ENCODE results near the gene ARPC1B. TPM values are rescaled to one million over a fixed set of nuclear protein-coding genes. Genes with fewer than 3 reads are reported as not detected.
"Not testable (repeated sequence)": the region's sequence is repeated elsewhere in the genome, so short reads cannot be mapped to it uniquely, and the experiment has no call there.

ARPC1B gene
- total RNA-seq, 1 donor from 2014 or later, result 44.9 TPM

GRCh38 chr7:99420986-99421385 lies 46.5 kb downstream of the ARPC1B start:
- no peak overlapping the region for H3K9ac ChIP-seq (ENCODE audit: low read depth in 1 of 3, low read length in 3 of 3)
- H3K27me3 ChIP-seq (ENCODE audit: control insufficient read depth in 3 of 3, insufficient read depth in 3 of 3, low read length in 3 of 3), result no peaks in the 10 kb centered on the region
- H3K4me3 ChIP-seq (ENCODE audit: low read length in 3 of 3), result no peak overlapping the region
- no peaks in the 10 kb centered on the region for H3K9me3 ChIP-seq (ENCODE audit: control insufficient read depth in 3 of 3, low read length in 3 of 3)
- H3K4me1 ChIP-seq (ENCODE audit: control insufficient read depth in 3 of 3, insufficient read depth in 3 of 3, low read length in 3 of 3), result no peaks in the 10 kb centered on the region
- H3K27ac ChIP-seq (ENCODE audit: low read depth, low read length), result no peak overlapping the region
- H3K36me3 ChIP-seq (ENCODE audit: control insufficient read depth in 3 of 3, insufficient read depth in 3 of 3, low read length in 3 of 3), result peaks cover 71 to 79% (median 71%) of the 10 kb centered on the region in 3 donors

DNA sequence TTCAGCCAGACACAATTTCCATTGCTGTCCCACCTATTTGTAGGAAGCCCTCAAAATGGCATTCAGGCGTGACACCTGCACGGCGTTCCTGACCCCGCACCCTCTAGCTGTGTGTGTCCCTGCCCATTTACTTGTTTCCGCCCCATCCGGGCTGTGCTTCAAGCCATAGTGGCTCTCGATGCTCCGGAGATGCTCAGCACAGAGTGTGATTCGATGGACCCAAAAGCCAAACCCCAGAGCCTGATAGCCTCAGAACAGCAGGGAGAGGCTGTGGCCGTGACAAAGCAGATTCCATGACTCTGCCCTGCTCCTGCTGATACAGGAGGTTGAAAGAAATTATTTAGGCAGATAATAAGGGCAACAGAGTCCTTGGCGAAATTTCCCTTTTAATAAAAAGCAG lies 47.7 kb downstream of the ARPC1B start:
- peaks cover 59 to 69% (median 63%) of the 10 kb centered on the region in 3 donors for H3K36me3 ChIP-seq (ENCODE audit: control insufficient read depth in 3 of 3, insufficient read depth in 3 of 3, low read length in 3 of 3)
- no peak overlapping the region for H3K9ac ChIP-seq (ENCODE audit: low read depth in 1 of 3, low read length in 3 of 3)
- H3K27me3 ChIP-seq (ENCODE audit: control insufficient read depth in 3 of 3, insufficient read depth in 3 of 3, low read length in 3 of 3), result no peaks in the 10 kb centered on the region
- H3K4me1 ChIP-seq (ENCODE audit: control insufficient read depth in 3 of 3, insufficient read depth in 3 of 3, low read length in 3 of 3), result no peaks in the 10 kb centered on the region
- H3K27ac ChIP-seq (ENCODE audit: low read depth, low read length), result no peak overlapping the region
- H3K4me3 ChIP-seq (ENCODE audit: low read length in 3 of 3), result no peak overlapping the region
- H3K9me3 ChIP-seq (ENCODE audit: control insufficient read depth in 3 of 3, low read length in 3 of 3), result no peaks in the 10 kb centered on the region

- Histone ChIP-seq H3K4me1 (ENCODE audit: control insufficient read depth in 3 of 3, insufficient read depth in 3 of 3, low read length in 3 of 3) (no peaks in the 10 kb centered on the region), H3K36me3 (ENCODE audit: control insufficient read depth in 3 of 3, insufficient read depth in 3 of 3, low read length in 3 of 3) (peaks cover 55 to 65% (median 59%) of the 10 kb centered on the region in 3 donors), H3K9ac (ENCODE audit: low read depth in 1 of 3, low read length in 3 of 3) (no peak overlapping the region), H3K9me3 (ENCODE audit: control insufficient read depth in 3 of 3, low read length in 3 of 3) (no peaks in the 10 kb centered on the region), H3K27ac (ENCODE audit: low read depth, low read length) (no peak overlapping the region), H3K4me3 (ENCODE audit: low read length in 3 of 3) (no peak overlapping the region), H3K27me3 (ENCODE audit: control insufficient read depth in 3 of 3, insufficient read depth in 3 of 3, low read length in 3 of 3) (no peaks in the 10 kb centered on the region)
Observed at GRCh38 chr7:99422625-99423024, 48.1 kb downstream of the ARPC1B start.

DNA sequence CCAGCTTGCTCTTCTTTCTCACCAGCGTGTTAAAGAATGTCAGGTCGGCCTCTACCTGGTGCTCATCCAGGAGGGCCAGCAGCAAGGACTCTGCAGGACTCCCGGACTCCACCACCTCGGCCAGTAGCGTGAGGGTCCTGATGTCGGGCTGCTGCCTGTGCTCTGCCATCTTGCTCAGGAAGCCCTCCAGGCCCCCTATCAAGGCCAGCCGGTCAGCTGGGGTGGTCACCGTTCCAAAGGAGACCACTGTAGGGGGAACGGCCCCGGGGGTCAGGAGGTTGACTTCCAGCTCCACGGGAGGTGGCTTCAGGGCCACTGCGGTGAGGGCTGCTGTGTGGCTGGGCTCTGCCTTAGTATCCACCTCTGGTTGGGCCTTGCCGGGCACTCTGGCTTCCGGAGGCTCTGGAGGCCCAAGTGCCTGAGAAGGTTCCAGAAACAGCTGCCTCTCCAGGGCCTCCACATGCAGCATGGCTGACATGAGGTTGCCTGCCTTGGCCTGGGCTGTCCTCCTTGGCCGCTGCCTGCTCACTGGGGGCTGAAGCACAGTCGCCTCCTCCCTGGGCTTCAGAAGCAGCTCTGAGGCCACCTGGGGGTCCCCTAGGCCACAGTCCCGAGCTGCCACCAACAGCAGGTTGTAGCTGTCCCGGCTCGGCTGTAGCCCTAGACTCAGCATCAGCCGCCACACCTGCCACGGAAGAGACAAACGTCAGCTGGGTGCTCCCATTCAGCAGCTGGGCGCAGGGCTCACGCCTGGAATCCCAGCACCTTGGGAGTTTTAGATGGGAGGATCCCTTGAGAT lies 50.6 kb downstream of the ARPC1B start:
- Histone ChIP-seq H3K36me3 (ENCODE audit: control insufficient read depth in 3 of 3, insufficient read depth in 3 of 3, low read length in 3 of 3) (peaks cover 48 to 53% (median 49%) of the 10 kb centered on the region in 3 donors), H3K4me1 (ENCODE audit: control insufficient read depth in 3 of 3, insufficient read depth in 3 of 3, low read length in 3 of 3) (no peaks in the 10 kb centered on the region), H3K4me3 (ENCODE audit: low read length in 3 of 3) (no peak overlapping the region), H3K9ac (ENCODE audit: low read depth in 1 of 3, low read length in 3 of 3) (no peak overlapping the region), H3K27ac (ENCODE audit: low read depth, low read length) (no peak overlapping the region), H3K27me3 (ENCODE audit: control insufficient read depth in 3 of 3, insufficient read depth in 3 of 3, low read length in 3 of 3) (no peaks in the 10 kb centered on the region), H3K9me3 (ENCODE audit: control insufficient read depth in 3 of 3, low read length in 3 of 3) (no peaks in the 10 kb centered on the region)

GRCh38 chr7:99428972-99429566 lies 54.5 kb downstream of the ARPC1B start:
- H3K27me3 ChIP-seq (ENCODE audit: control insufficient read depth in 3 of 3, insufficient read depth in 3 of 3, low read length in 3 of 3), result no peaks in the 10 kb centered on the region
- no peak overlapping the region for H3K4me3 ChIP-seq (ENCODE audit: low read length in 3 of 3)
- H3K9ac ChIP-seq (ENCODE audit: low read depth in 1 of 3, low read length in 3 of 3), result no peak overlapping the region
- peaks cover 45 to 60% (median 53%) of the 10 kb centered on the region in 3 donors for H3K36me3 ChIP-seq (ENCODE audit: control insufficient read depth in 3 of 3, insufficient read depth in 3 of 3, low read length in 3 of 3)
- H3K27ac ChIP-seq (ENCODE audit: low read depth, low read length), result no peak overlapping the region
- no peaks in the 10 kb centered on the region for H3K4me1 ChIP-seq (ENCODE audit: control insufficient read depth in 3 of 3, insufficient read depth in 3 of 3, low read length in 3 of 3)
- H3K9me3 ChIP-seq (ENCODE audit: control insufficient read depth in 3 of 3, low read length in 3 of 3), result no peaks in the 10 kb centered on the region

DNA sequence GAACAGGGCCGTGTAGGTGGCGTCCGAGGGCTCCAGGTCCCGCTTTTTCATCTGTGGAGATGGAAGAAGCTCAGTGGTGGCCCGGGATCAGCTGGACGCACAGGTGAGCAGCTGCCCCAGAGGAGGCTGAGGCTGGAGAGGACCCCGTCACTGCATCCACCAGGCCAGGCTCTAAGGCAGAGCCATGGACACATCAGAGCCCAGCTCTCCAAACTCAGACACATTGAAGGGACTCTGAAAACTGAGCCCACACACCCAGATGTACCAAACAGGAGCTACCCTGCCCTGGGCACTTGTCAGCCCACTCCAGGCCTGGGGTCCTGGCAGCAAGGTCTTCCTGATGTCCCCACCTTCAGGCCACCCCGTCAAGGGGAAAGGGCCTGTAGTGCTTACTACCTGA lies 55.2 kb downstream of the ARPC1B start:
- Histone ChIP-seq H3K27ac (ENCODE audit: low read depth, low read length) (no peak overlapping the region), H3K9me3 (ENCODE audit: control insufficient read depth in 3 of 3, low read length in 3 of 3) (no peaks in the 10 kb centered on the region), H3K4me3 (ENCODE audit: low read length in 3 of 3) (no peak overlapping the region), H3K27me3 (ENCODE audit: control insufficient read depth in 3 of 3, insufficient read depth in 3 of 3, low read length in 3 of 3) (no peaks in the 10 kb centered on the region), H3K4me1 (ENCODE audit: control insufficient read depth in 3 of 3, insufficient read depth in 3 of 3, low read length in 3 of 3) (no peaks in the 10 kb centered on the region), H3K9ac (ENCODE audit: low read depth in 1 of 3, low read length in 3 of 3) (no peak overlapping the region), H3K36me3 (ENCODE audit: control insufficient read depth in 3 of 3, insufficient read depth in 3 of 3, low read length in 3 of 3) (peaks cover 44 to 57% (median 54%) of the 10 kb centered on the region in 3 donors)

DNA sequence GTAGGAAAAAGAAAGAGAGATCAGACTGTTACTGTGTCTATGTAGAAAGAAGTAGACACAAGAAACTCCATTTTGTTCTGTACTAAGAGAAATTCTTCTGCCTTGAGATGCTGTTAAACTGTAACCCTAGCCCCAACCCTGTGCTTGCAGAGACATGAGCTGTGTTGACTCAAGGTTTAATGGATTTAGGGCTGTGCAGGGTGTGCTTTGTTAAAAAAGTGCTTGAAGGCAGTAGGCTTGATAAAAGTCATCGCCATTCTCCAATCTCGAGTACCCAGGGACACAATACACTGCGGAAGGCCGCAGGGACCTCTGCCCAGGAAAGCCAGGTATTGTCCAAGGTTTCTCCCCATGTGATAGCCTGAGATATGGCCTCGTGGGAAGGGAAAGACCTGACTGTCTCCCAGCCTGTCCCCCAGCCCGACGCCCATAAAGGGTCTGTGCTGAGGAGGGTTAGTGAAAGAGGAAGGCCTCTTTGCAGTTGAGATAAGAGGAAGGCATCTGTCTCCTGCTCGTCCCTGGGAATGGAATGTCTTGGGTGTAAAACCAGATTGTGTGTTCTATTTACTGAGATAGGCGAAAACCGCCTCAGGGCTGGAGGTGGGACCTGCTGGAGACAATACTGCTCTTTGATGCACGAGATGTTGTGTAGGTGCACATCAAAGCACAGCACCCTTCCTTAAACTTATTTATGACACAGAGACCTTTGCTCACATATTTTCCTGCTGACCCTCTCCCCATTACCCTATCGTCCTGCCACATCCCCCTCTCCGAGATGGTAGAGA lies 57.4 kb downstream of the ARPC1B start:
- not testable (repeated sequence) for H3K4me1 ChIP-seq (ENCODE audit: control insufficient read depth in 3 of 3, insufficient read depth in 3 of 3, low read length in 3 of 3); H3K27ac ChIP-seq (ENCODE audit: low read depth, low read length); H3K4me3 ChIP-seq (ENCODE audit: low read length in 3 of 3); H3K9ac ChIP-seq (ENCODE audit: low read depth in 1 of 3, low read length in 3 of 3); H3K9me3 ChIP-seq (ENCODE audit: control insufficient read depth in 3 of 3, low read length in 3 of 3); H3K27me3 ChIP-seq (ENCODE audit: control insufficient read depth in 3 of 3, insufficient read depth in 3 of 3, low read length in 3 of 3)
- peaks cover 42 to 51% (median 49%) of the 10 kb centered on the region in 3 donors for H3K36me3 ChIP-seq (ENCODE audit: control insufficient read depth in 3 of 3, insufficient read depth in 3 of 3, low read length in 3 of 3)

DNA sequence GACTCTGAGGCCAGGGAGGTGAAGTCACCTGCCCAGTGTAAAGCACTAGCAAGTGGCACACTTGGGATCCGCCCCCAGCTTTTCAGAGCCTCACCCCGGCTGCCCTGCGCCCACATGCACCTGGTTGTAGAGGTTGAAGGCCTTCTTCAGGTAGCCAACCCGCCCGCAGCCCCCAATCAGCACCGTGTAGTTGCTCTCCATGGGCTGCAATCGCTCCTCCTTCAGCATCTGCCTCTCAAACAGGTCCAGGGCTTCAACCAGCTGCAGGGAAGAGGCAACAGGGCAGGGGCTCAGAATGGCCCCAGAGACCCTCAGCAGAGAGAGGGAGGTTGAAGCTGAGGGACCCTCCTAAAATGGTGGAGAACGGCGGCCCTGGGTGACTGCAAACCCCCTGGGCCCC lies 58.6 kb downstream of the ARPC1B start:
- no peak overlapping the region for H3K4me3 ChIP-seq (ENCODE audit: low read length in 3 of 3)
- H3K9me3 ChIP-seq (ENCODE audit: control insufficient read depth in 3 of 3, low read length in 3 of 3), result no peaks in the 10 kb centered on the region
- H3K27me3 ChIP-seq (ENCODE audit: control insufficient read depth in 3 of 3, insufficient read depth in 3 of 3, low read length in 3 of 3), result no peaks in the 10 kb centered on the region
- no peak overlapping the region for H3K27ac ChIP-seq (ENCODE audit: low read depth, low read length)
- peaks cover 4 to 7% (median 6%) of the 10 kb centered on the region in 3 donors for H3K4me1 ChIP-seq (ENCODE audit: control insufficient read depth in 3 of 3, insufficient read depth in 3 of 3, low read length in 3 of 3)
- peaks cover 42 to 51% (median 49%) of the 10 kb centered on the region in 3 donors for H3K36me3 ChIP-seq (ENCODE audit: control insufficient read depth in 3 of 3, insufficient read depth in 3 of 3, low read length in 3 of 3)
- H3K9ac ChIP-seq (ENCODE audit: low read depth in 1 of 3, low read length in 3 of 3), result no peak overlapping the region

GRCh38 chr7:99437946-99438572 lies 63.5 kb downstream of the ARPC1B start:
- no peaks in the 10 kb centered on the region for H3K27me3 ChIP-seq (ENCODE audit: control insufficient read depth in 3 of 3, insufficient read depth in 3 of 3, low read length in 3 of 3)
- peak overlapping the region; percentile 88 to 95 (median 91) for H3K4me3 ChIP-seq (ENCODE audit: low read length in 3 of 3)
- no peaks in the 10 kb centered on the region for H3K9me3 ChIP-seq (ENCODE audit: control insufficient read depth in 3 of 3, low read length in 3 of 3)
- H3K4me1 ChIP-seq (ENCODE audit: control insufficient read depth in 3 of 3, insufficient read depth in 3 of 3, low read length in 3 of 3), result peaks cover 24 to 33% (median 27%) of the 10 kb centered on the region in 3 donors
- peak overlapping the region; percentile 95 to 98 (median 97) for H3K9ac ChIP-seq (ENCODE audit: low read depth in 1 of 3, low read length in 3 of 3)
- peak overlapping the region; percentile 91 for H3K27ac ChIP-seq (ENCODE audit: low read depth, low read length)
- H3K36me3 ChIP-seq (ENCODE audit: control insufficient read depth in 3 of 3, insufficient read depth in 3 of 3, low read length in 3 of 3), result peaks cover 14 to 19% (median 18%) of the 10 kb centered on the region in 3 donors

Data from skeletal muscle tissue (tissue), 4 donors.